ENCODE measurements around the gene BCAR3.

Gene BCAR3

GRCh38 chr1:93715529-93716126 lies 34.0 kb upstream of the BCAR3 start (continued):
- TF ChIP-seq ZNF544 (tag by site-specific recombination; IDR thresholded peaks at IDR 0.05), result no peak
- no peak for TF ChIP-seq ZFHX2 (tag by site-specific recombination; conservative IDR thresholded peaks at IDR 0.05)
- TF ChIP-seq ZNF24 (tag by site-specific recombination; IDR thresholded peaks at IDR 0.05), result no peak
- no peak for TF ChIP-seq ZNF174 (tag by site-specific recombination; IDR thresholded peaks at IDR 0.05)
- no peak for TF ChIP-seq SCRT2 (tag by site-specific recombination; IDR thresholded peaks at IDR 0.05)
- TF ChIP-seq ZNF155 (tag by site-specific recombination; IDR thresholded peaks at IDR 0.05), result no peak
- no peak for TF ChIP-seq ZNF404 (tag by site-specific recombination; IDR thresholded peaks at IDR 0.05)
- peak; percentile 64 for TF ChIP-seq FEZF1 (tag by site-specific recombination; IDR thresholded peaks at IDR 0.05)
- no peak for TF ChIP-seq GLI4 (tag by site-specific recombination; IDR thresholded peaks at IDR 0.05)
- no peak for TF ChIP-seq ZNF585B (tag by site-specific recombination; IDR thresholded peaks at IDR 0.05)
- TF ChIP-seq MYNN (tag by site-specific recombination; IDR thresholded peaks at IDR 0.05; ENCODE audit: borderline replicate concordance), result no peak
- no peak for TF ChIP-seq ZNF2 (tag by site-specific recombination; IDR thresholded peaks at IDR 0.05)
- TF ChIP-seq KLF7 (tag by site-specific recombination; IDR thresholded peaks at IDR 0.05; ENCODE audit: borderline replicate concordance), result no peak
- no peak for TF ChIP-seq ZBTB48 (tag by site-specific recombination; IDR thresholded peaks at IDR 0.05)
- no peak for TF ChIP-seq ZNF660 (tag by site-specific recombination; IDR thresholded peaks at IDR 0.05)
- no peak for TF ChIP-seq HIC1 (tag by site-specific recombination; IDR thresholded peaks at IDR 0.05)
- no peak for TF ChIP-seq BCL11B (tag by site-specific recombination; IDR thresholded peaks at IDR 0.05; ENCODE audit: low read depth)
- TF ChIP-seq ZNF302 (tag by site-specific recombination; IDR thresholded peaks at IDR 0.05; ENCODE audit: low read depth), result no peak
- TF ChIP-seq, protein P1, sequence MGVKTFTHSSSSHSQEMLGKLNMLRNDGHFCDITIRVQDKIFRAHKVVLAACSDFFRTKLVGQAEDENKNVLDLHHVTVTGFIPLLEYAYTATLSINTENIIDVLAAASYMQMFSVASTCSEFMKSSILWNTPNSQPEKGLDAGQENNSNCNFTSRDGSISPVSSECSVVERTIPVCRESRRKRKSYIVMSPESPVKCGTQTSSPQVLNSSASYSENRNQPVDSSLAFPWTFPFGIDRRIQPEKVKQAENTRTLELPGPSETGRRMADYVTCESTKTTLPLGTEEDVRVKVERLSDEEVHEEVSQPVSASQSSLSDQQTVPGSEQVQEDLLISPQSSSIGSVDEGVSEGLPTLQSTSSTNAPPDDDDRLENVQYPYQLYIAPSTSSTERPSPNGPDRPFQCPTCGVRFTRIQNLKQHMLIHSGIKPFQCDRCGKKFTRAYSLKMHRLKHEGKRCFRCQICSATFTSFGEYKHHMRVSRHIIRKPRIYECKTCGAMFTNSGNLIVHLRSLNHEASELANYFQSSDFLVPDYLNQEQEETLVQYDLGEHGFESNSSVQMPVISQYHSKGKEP (tag by site-specific recombination; IDR thresholded peaks at IDR 0.05), result peak; percentile 73
- TF ChIP-seq CTCF (tag by site-specific recombination; IDR thresholded peaks at IDR 0.05), result no peak
- peak; percentile 29; the same call in 1 of the 2 replicates for TF ChIP-seq ZNF843 (tag by site-specific recombination; IDR thresholded peaks at IDR 0.05)
- no peak for TF ChIP-seq ZNF664 (tag by site-specific recombination; IDR thresholded peaks at IDR 0.05)
- TF ChIP-seq ZNF292 (tag by site-specific recombination; IDR thresholded peaks at IDR 0.05; ENCODE audit: borderline replicate concordance, low read depth), result no peak
- no peak for TF ChIP-seq ZNF624 (tag by site-specific recombination; IDR thresholded peaks at IDR 0.05)
- no peak for TF ChIP-seq ZNF433 (tag by site-specific recombination; IDR thresholded peaks at IDR 0.05; ENCODE audit: low read depth)
